Fibroblast of the aortic adventitia (primary cell): ENCODE measurements around the gene REV3L. TPM values are rescaled to one million over a fixed set of nuclear protein-coding genes. Genes with fewer than 3 reads are reported as not detected.
"Not testable (repeated sequence)": the region's sequence is repeated elsewhere in the genome, so short reads cannot be mapped to it uniquely, and the experiment has no call there.

Experiments
- DNase-seq: peaks from one replicate; pipeline ENCODE4 v3.0.0-alpha.2; 2010; ENCODE audit warnings: low read depth
- H3K4me3 ChIP-seq: 2 replicates; pipeline ENCODE4 v1.5.1; 2011; ENCODE audit warnings: low read depth, mild to moderate bottlenecking, control low read depth, low read length, moderate library complexity
- total RNA-seq: library from RNA; depleted of rRNA; stranded (reverse); fragments of >200 nt; gene quantifications from 2 replicates; pipeline ENCODE4 v1.2.3, GENCODE V29; 2012; ENCODE audit warnings: low replicate concordance
- TF ChIP-seq, protein P1 (sequence below): IDR thresholded peaks from 2 replicates; pipeline ENCODE4 v1.5.1; 2011; ENCODE audit warnings: mild to moderate bottlenecking, low read length, control low read depth, inconsistent platforms; ENCODE audit not compliant: insufficient read depth

REV3L gene
- total RNA-seq, 1 donor = 77.4 TPM

GRCh38 chr6:111517965-111518364 lies 34.9 kb upstream of the REV3L start:
- TF ChIP-seq, protein P1, sequence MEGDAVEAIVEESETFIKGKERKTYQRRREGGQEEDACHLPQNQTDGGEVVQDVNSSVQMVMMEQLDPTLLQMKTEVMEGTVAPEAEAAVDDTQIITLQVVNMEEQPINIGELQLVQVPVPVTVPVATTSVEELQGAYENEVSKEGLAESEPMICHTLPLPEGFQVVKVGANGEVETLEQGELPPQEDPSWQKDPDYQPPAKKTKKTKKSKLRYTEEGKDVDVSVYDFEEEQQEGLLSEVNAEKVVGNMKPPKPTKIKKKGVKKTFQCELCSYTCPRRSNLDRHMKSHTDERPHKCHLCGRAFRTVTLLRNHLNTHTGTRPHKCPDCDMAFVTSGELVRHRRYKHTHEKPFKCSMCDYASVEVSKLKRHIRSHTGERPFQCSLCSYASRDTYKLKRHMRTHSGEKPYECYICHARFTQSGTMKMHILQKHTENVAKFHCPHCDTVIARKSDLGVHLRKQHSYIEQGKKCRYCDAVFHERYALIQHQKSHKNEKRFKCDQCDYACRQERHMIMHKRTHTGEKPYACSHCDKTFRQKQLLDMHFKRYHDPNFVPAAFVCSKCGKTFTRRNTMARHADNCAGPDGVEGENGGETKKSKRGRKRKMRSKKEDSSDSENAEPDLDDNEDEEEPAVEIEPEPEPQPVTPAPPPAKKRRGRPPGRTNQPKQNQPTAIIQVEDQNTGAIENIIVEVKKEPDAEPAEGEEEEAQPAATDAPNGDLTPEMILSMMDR = no peak
- DNase-seq = no peak
- H3K4me3 ChIP-seq = no peak overlapping the region

DNA sequence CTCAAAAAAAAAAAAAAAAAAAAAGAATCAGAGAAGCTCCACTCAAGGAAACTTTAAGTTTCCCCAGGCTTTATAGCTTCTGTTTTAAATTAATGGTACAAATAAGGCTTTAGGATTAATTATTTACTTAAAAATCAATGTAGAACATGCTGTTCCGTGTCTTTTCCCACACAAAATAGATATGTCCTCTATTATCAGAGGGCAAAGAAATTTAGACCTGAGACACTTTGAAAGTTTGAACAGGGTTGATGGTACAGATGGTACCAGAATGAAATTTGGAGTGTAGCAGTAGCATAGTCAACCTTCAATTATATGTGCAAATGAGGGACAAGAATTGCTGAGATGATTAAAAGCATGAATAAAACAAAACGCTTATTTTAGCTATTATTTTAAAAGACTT lies 32.2 kb upstream of the REV3L start:
- H3K4me3 ChIP-seq = no peak overlapping the region
- TF ChIP-seq, protein P1 = no peak
- no peak for DNase-seq

DNA sequence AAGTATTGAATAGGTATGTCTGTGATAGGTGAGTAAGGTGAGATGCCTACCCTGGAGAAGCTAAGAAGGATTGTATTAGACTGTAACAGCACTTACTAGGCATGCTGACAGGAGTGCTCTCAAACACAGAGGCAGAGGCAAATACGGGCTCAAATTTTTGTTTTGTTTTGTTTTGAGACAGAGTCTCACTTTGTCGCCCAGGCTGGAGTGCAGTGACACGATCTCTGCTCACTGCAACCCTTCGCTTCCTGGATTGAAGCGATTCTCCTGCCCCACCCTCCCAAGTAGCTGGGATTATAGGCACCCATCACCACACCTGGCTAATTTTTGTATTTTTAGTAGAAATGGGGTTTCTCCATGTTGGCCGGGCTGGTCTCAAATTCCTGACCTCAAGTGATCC lies 31.5 kb upstream of the REV3L start:
- DNase-seq, H3K4me3 ChIP-seq: not testable (repeated sequence)

GRCh38 chr6:111507219-111507618 lies 24.2 kb upstream of the REV3L start:
- not testable (repeated sequence) for H3K4me3 ChIP-seq, DNase-seq

DNA sequence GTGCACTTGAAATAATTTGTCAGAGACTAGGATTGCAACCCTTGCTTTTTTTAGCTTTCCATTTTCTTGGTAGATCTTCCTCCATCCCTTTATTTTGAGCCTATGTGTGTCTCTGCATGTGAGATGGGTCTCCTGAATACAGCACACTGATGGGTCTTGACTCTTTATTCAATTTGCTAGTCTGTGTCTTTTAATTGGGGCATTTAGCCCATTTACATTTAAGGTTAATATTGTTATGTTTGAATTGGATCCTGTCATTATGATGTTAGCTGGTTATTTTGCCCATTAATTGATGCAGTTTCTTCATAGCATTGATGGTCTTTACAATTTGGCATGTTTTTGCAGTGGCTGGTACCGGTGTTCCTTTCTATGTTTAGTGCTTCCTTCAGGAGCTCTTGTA lies 22.5 kb upstream of the REV3L start:
- DNase-seq, H3K4me3 ChIP-seq: not testable (repeated sequence)

- TF ChIP-seq, protein P1 = no peak
- DNase-seq = no peak
- H3K4me3 ChIP-seq = no peak overlapping the region
Observed at GRCh38 chr6:111503660-111504059, 20.6 kb upstream of the REV3L start.

DNA sequence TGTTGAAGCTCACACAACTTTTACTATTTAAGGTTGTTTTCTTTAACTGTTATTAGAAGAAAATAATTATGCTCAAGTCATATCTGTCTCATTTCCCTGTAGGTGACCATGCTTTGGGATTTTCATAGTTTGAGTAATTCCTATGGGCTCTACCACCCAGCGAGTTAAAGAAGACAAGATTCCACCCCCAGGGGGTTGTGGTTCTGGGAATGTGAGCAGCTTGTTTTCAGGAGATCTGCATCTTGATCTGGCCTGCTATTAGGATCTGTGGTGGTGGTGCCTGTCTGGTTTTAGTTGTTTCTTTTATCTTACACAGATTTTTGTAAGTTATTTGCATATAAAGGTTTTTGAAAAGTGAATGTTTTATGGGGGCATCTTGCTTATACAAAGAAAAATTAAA lies 20.2 kb upstream of the REV3L start:
- no peak overlapping the region for H3K4me3 ChIP-seq
- TF ChIP-seq, protein P1 = no peak
- no peak for DNase-seq

- H3K4me3 ChIP-seq = no peak overlapping the region
- TF ChIP-seq, protein P1 = no peak
- no peak for DNase-seq
Observed at GRCh38 chr6:111502154-111502553, 19.1 kb upstream of the REV3L start.

GRCh38 chr6:111499269-111499793 lies 16.3 kb upstream of the REV3L start:
- H3K4me3 ChIP-seq = no peak overlapping the region
- TF ChIP-seq, protein P1 = no peak
- no peak for DNase-seq
